ENCODE measurements around the gene TUBA1B. TPM values are rescaled to one million over a fixed set of nuclear protein-coding genes. Genes with fewer than 3 reads are reported as not detected.

Gene TUBA1B
- total RNA-seq, 1 donor from 2014 or later: 440 TPM

- no peak for TF ChIP-seq CTCF (IDR thresholded peaks at IDR 0.05)
- H3K4me3 ChIP-seq: peak within 1 kb of the TSS; percentile 22
- H3K27ac ChIP-seq: no peak within 1 kb of the TSS
- peak; percentile 74 for DNase-seq
- H3K4me1 ChIP-seq: peaks cover 46% of the 10 kb centered on the region
- H3K9me3 ChIP-seq: no peaks in the 10 kb centered on the region
- H3K36me3 ChIP-seq: peaks cover 27% of the 10 kb centered on the region
- H3K27me3 ChIP-seq: peaks cover 49% of the 10 kb centered on the region
- intact Hi-C loops (cut with DNase I): no loop called here
- peak; percentile 36 for ATAC-seq
Observed at GRCh38 chr12:49094160-49094974, 36.8 kb downstream of the TUBA1B start, which contains the start of gene DHH. Gene DHH (minus strand): TSS chr12:49094801. CDS start chr12:49094512, 289 bp downstream.

GRCh38 chr12:49093792-49094159 lies 37.4 kb downstream of the TUBA1B start:
- DNase-seq: no peak

GRCh38 chr12:49092816-49093406 lies 38.3 kb downstream of the TUBA1B start:
- H3K9me3 ChIP-seq: no peaks in the 10 kb centered on the region
- ATAC-seq: no peak
- peaks cover 55% of the 10 kb centered on the region for H3K4me1 ChIP-seq
- H3K4me3 ChIP-seq: no peak overlapping the region
- TF ChIP-seq CTCF (IDR thresholded peaks at IDR 0.05): no peak
- intact Hi-C loops (cut with DNase I): no loop called here
- H3K36me3 ChIP-seq: peaks cover 13% of the 10 kb centered on the region
- peaks cover 58% of the 10 kb centered on the region for H3K27me3 ChIP-seq
- DNase-seq: no peak
- H3K27ac ChIP-seq: no peak overlapping the region

More at GRCh38 chr12:49093792-49094159, 37.4 kb downstream of the TUBA1B start:
- Histone ChIP-seq H3K36me3 (peaks cover 21% of the 10 kb centered on the region), H3K4me3 (peak overlapping the region; percentile 22), H3K27me3 (peaks cover 55% of the 10 kb centered on the region), H3K27ac (no peak overlapping the region), H3K9me3 (no peaks in the 10 kb centered on the region), H3K4me1 (peaks cover 48% of the 10 kb centered on the region)
- intact Hi-C loops (cut with DNase I): no loop called here
- no peak for ATAC-seq
- no peak for TF ChIP-seq CTCF (IDR thresholded peaks at IDR 0.05)

GRCh38 chr12:49092086-49092815 lies 38.9 kb downstream of the TUBA1B start:
- TF ChIP-seq CTCF (IDR thresholded peaks at IDR 0.05): peak; percentile 31
- Histone ChIP-seq H3K36me3 (peaks cover 6% of the 10 kb centered on the region), H3K4me1 (peaks cover 57% of the 10 kb centered on the region), H3K27ac (no peak overlapping the region), H3K9me3 (no peaks in the 10 kb centered on the region), H3K27me3 (peaks cover 58% of the 10 kb centered on the region), H3K4me3 (peak overlapping the region; percentile 32)
- no peak for ATAC-seq
- intact Hi-C loops (cut with DNase I): no loop called here
- no peak for DNase-seq

GRCh38 chr12:49091836-49092085 lies 39.4 kb downstream of the TUBA1B start:
- no peak overlapping the region for H3K27ac ChIP-seq
- ATAC-seq (no peak), DNase-seq (no peak)
- peaks cover 57% of the 10 kb centered on the region for H3K4me1 ChIP-seq
- no peaks in the 10 kb centered on the region for H3K9me3 ChIP-seq
- H3K4me3 ChIP-seq: peak overlapping the region; percentile 32
- H3K27me3 ChIP-seq: peaks cover 58% of the 10 kb centered on the region
- intact Hi-C loops (cut with DNase I): no loop called here
- H3K36me3 ChIP-seq: peaks cover 1% of the 10 kb centered on the region
- no peak for TF ChIP-seq CTCF (IDR thresholded peaks at IDR 0.05)
